Measurements from ENCODE around the gene OSBP2. TPM values are rescaled to one million over a fixed set of nuclear protein-coding genes. Genes with fewer than 3 reads are reported as not detected.
A peak's percentile ranks its signal among the peaks of the same experiment; 100 is the strongest.

OSBP2 gene
- total and polyA plus RNA-seq, 10 donors: 0.38 to 41.4 (median 6.5) TPM

GRCh38 chr22:30875481-30876215 lies 181.0 kb downstream of the OSBP2 start:
- intact Hi-C loops (cut with DNase I; ENCODE audit: low total_unique reads): no loop called here
- 82 to 91% (median 85%) methylated on average over 8 to 17 of the region's 17 CpGs for WGBS, 5 donors
- peak; percentile 54 for DNase-seq
- Histone ChIP-seq H3K9me3 (no peaks in the 10 kb centered on the region), H3K27me3 (replicated peaks in 1 of 7) (no peaks in the 10 kb centered on the region), H3K4me3 (no peak overlapping the region), H3K27ac (no peak overlapping the region), H3K36me3 (peaks cover 0 to 11% (median 0%) of the 10 kb centered on the region in 6 donors), H3K4me1 (peaks cover 0 to 13% (median 0%) of the 10 kb centered on the region in 6 donors)
- TF ChIP-seq POLR2A (IDR thresholded peaks at IDR 0.05) (no peak), POLR2AphosphoS5 (IDR thresholded peaks at IDR 0.05) (no peak), CTCF (IDR thresholded peaks at IDR 0.05 in 8 of 11, conservative IDR thresholded peaks at IDR 0.05 in 3 of 11) (no peak)

- Histone ChIP-seq H3K4me3 (no peak overlapping the region), H3K27me3 (replicated peaks in 1 of 7) (no peaks in the 10 kb centered on the region), H3K9me3 (no peaks in the 10 kb centered on the region), H3K27ac (no peak overlapping the region), H3K36me3 (peaks cover 0 to 5% (median 0%) of the 10 kb centered on the region in 6 donors), H3K4me1 (peaks cover 0 to 13% (median 0%) of the 10 kb centered on the region in 6 donors)
- peak; percentile 54 for DNase-seq
- no peak for TF ChIP-seq CTCF (IDR thresholded peaks at IDR 0.05 in 8 of 11, conservative IDR thresholded peaks at IDR 0.05 in 3 of 11)
- TF ChIP-seq POLR2A (IDR thresholded peaks at IDR 0.05): no peak
- TF ChIP-seq POLR2AphosphoS5 (IDR thresholded peaks at IDR 0.05): no peak
- WGBS, 5 donors: 87 to 92% (median 89%) methylated on average over 3 to 9 of the region's 9 CpGs
- intact Hi-C loops (cut with DNase I; ENCODE audit: low total_unique reads): no loop called here
Observed at GRCh38 chr22:30876221-30876751, 181.6 kb downstream of the OSBP2 start.

GRCh38 chr22:30876915-30877553 lies 182.4 kb downstream of the OSBP2 start:
- intact Hi-C loops (cut with DNase I; ENCODE audit: low total_unique reads): no loop called here
- H3K27ac ChIP-seq: no peak overlapping the region
- H3K9me3 ChIP-seq: no peaks in the 10 kb centered on the region
- H3K36me3 ChIP-seq: peaks cover 0 to 5% (median 0%) of the 10 kb centered on the region in 6 donors
- H3K27me3 ChIP-seq (replicated peaks in 1 of 7): no peaks in the 10 kb centered on the region
- 65 to 86% (median 74%) methylated on average over 9 of the region's 9 CpGs for WGBS, 5 donors
- H3K4me3 ChIP-seq: no peak overlapping the region
- peaks cover 0 to 17% (median 0%) of the 10 kb centered on the region in 6 donors for H3K4me1 ChIP-seq
- no peak for TF ChIP-seq CTCF (IDR thresholded peaks at IDR 0.05 in 8 of 11, conservative IDR thresholded peaks at IDR 0.05 in 3 of 11)
- TF ChIP-seq POLR2A (IDR thresholded peaks at IDR 0.05): no peak
- no peak for TF ChIP-seq POLR2AphosphoS5 (IDR thresholded peaks at IDR 0.05)
- no peak for DNase-seq
